ENCODE data around the gene GALNT17.

DNA sequence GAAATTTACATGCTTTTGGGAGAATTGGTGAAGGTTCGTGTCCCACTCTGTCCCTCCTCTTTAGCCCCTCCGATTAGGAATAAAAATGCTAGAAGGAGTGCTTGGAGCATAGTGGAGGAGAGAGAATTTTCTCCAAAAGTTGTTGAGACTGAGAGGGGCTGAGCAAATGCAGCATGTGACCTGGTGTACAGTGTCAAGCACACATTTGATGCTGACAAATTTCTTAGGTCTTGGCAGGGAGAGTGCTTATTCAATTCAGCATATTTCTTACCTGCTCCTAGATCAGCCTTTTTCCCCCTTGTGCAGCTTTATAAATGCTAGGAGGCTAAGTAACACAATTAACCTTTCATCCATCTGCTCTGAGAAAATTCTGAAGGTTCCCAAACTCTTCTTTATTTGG lies 189.0 kb downstream of the GALNT17 start:
- TF ChIP-seq, protein P1, sequence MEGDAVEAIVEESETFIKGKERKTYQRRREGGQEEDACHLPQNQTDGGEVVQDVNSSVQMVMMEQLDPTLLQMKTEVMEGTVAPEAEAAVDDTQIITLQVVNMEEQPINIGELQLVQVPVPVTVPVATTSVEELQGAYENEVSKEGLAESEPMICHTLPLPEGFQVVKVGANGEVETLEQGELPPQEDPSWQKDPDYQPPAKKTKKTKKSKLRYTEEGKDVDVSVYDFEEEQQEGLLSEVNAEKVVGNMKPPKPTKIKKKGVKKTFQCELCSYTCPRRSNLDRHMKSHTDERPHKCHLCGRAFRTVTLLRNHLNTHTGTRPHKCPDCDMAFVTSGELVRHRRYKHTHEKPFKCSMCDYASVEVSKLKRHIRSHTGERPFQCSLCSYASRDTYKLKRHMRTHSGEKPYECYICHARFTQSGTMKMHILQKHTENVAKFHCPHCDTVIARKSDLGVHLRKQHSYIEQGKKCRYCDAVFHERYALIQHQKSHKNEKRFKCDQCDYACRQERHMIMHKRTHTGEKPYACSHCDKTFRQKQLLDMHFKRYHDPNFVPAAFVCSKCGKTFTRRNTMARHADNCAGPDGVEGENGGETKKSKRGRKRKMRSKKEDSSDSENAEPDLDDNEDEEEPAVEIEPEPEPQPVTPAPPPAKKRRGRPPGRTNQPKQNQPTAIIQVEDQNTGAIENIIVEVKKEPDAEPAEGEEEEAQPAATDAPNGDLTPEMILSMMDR (IDR thresholded peaks at IDR 0.05), result no peak
- no peak for TF ChIP-seq POLR2AphosphoS5 (IDR thresholded peaks at IDR 0.05)

All from breast epithelium (tissue), 3 donors.